Ishikawa (cell line): Measurements from ENCODE around the gene ZP3.

Source experiments
- CEBPB ChIP-seq: IDR thresholded peaks from 2 replicates; pipeline ENCODE4 v1.6.1; 2012
- CREB1 ChIP-seq: IDR thresholded peaks from 2 replicates; pipeline ENCODE4 v1.6.1; 2012; ENCODE audit warnings: low read depth
- EGR1 ChIP-seq: IDR thresholded peaks from 2 replicates; pipeline ENCODE4 v1.6.1; 2012
- EP300 ChIP-seq: IDR thresholded peaks from 2 replicates; pipeline ENCODE4 v1.6.1; 2012; ENCODE audit warnings: borderline replicate concordance
- NFIC ChIP-seq: IDR thresholded peaks from 2 replicates; pipeline ENCODE4 v1.6.1; 2012
- RAD21 ChIP-seq: IDR thresholded peaks from 2 replicates; pipeline ENCODE4 v1.6.1; 2012; ENCODE audit warnings: low read depth
- TAF1 ChIP-seq: IDR thresholded peaks from 2 replicates; pipeline ENCODE4 v1.6.1; 2012; ENCODE audit warnings: low read depth, mild to moderate bottlenecking
- TCF12 ChIP-seq: IDR thresholded peaks from 2 replicates; pipeline ENCODE4 v1.6.1; 2012; ENCODE audit warnings: low read depth
- TEAD4 ChIP-seq: IDR thresholded peaks from 2 replicates; pipeline ENCODE4 v1.6.1; 2012
- ZBTB7A ChIP-seq: IDR thresholded peaks from 2 replicates; pipeline ENCODE4 v1.6.1; 2012; ENCODE audit warnings: low read depth
- TF ChIP-seq, protein P1 (sequence below): IDR thresholded peaks from 2 replicates; pipeline ENCODE4 v1.6.1; 2012
- TF ChIP-seq, protein P2 (sequence below): IDR thresholded peaks from 2 replicates; pipeline ENCODE4 v1.6.1; 2012; ENCODE audit warnings: low read depth, mild to moderate bottlenecking

DNA sequence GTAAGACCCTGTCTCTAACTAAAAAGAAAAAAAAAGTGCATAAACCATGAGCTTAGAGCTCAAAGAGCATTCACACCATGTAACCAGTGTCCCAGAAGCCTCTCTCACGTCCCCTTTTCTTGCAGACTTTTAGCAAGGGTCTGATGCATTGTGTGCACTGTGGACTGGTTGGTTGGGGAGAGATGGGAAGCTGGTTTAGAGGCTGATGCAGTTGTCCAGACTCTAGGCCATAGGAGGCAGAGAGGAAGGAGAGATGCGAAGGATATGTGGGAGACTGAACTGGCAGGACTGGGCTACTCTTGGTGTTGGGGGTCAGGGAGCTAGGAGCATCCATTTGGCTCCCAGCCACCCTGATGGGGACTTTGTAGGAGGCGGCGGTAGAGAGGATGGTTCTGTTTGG, 17.0 kb upstream of the ZP3 start:
- TF ChIP-seq CREB1 (no peak), ZBTB7A (no peak), RAD21 (no peak), TAF1 (no peak), EP300 (no peak), TCF12 (no peak), CEBPB (no peak), TEAD4 (no peak), NFIC (no peak), EGR1 (no peak)
- TF ChIP-seq, protein P1, sequence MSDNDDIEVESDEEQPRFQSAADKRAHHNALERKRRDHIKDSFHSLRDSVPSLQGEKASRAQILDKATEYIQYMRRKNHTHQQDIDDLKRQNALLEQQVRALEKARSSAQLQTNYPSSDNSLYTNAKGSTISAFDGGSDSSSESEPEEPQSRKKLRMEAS: no peak
- TF ChIP-seq, protein P2, sequence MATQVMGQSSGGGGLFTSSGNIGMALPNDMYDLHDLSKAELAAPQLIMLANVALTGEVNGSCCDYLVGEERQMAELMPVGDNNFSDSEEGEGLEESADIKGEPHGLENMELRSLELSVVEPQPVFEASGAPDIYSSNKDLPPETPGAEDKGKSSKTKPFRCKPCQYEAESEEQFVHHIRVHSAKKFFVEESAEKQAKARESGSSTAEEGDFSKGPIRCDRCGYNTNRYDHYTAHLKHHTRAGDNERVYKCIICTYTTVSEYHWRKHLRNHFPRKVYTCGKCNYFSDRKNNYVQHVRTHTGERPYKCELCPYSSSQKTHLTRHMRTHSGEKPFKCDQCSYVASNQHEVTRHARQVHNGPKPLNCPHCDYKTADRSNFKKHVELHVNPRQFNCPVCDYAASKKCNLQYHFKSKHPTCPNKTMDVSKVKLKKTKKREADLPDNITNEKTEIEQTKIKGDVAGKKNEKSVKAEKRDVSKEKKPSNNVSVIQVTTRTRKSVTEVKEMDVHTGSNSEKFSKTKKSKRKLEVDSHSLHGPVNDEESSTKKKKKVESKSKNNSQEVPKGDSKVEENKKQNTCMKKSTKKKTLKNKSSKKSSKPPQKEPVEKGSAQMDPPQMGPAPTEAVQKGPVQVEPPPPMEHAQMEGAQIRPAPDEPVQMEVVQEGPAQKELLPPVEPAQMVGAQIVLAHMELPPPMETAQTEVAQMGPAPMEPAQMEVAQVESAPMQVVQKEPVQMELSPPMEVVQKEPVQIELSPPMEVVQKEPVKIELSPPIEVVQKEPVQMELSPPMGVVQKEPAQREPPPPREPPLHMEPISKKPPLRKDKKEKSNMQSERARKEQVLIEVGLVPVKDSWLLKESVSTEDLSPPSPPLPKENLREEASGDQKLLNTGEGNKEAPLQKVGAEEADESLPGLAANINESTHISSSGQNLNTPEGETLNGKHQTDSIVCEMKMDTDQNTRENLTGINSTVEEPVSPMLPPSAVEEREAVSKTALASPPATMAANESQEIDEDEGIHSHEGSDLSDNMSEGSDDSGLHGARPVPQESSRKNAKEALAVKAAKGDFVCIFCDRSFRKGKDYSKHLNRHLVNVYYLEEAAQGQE: no peak
